GM18868 (cell line): ENCODE measurements around the gene POR.
"Not testable (repeated sequence)": the region's sequence is repeated elsewhere in the genome, so short reads cannot be mapped to it uniquely, and the experiment has no call there.

ENCODE experiments used
- ATAC-seq: cut with Tn5 transposase; IDR thresholded peaks from one replicate; pipeline ENCODE4 v1.9.1; 2021; ENCODE audit warnings: mild to moderate bottlenecking, moderate library complexity; ENCODE audit not compliant: unreplicated experiment

The POR gene

GRCh38 chr7:76016191-76016947, 101.4 kb downstream of the POR start:
- ATAC-seq: no peak

DNA sequence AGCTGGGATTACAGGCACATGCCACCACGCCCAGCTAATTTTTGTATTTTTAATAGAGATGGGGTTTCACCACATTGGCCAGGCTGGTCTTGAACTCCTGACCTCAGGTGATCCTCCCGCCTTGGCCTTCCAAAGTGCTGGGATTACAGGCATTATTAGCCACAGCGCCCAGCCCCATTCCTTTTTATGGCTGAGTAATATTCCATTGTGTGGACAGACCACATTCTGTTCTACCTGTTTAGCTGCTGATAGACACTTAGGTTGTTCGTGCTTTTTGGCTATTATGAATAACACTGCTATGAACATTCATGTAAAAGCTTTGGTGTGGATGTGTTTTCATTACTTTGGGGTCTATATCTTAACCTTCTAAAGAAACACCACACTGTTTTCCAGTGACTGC, 103.6 kb downstream of the POR start:
- not testable (repeated sequence) for ATAC-seq

- ATAC-seq: no peak
These were observed 105.2 kb downstream of the POR start for GRCh38 chr7:76020031-76020714.

GRCh38 chr7:76022026-76022780, 107.2 kb downstream of the POR start:
- ATAC-seq: no peak

DNA sequence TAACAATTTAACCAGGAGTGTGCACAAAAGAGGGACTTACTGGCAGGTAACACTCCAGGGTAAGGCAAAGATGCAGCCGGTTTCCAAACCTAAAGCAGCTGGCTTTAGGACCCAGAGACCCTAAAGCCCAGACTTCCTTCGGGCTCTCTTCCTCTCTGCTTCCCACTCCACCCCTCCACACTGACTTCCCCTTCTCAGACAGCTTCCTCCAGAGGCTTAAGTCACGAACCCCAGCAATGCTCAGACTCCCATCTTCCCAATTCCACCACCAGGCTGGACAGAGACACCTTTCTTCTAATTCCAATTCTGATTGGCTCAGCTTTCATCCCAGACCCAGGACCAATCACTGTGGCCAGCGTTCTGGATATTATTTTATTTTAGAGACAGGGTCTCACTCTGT, 108.0 kb downstream of the POR start:
- no peak for ATAC-seq

- not testable (repeated sequence) for ATAC-seq
These were observed 114.7 kb downstream of the POR start for GRCh38 chr7:76029682-76030081.

- no peak for ATAC-seq
These were observed 117.0 kb downstream of the POR start for GRCh38 chr7:76031964-76032363.
